Glutamatergic neuron (in vitro differentiated cells): ENCODE data around the gene FLOT1. TPM values are rescaled to one million over a fixed set of nuclear protein-coding genes. Genes with fewer than 3 reads are reported as not detected.
A peak's percentile ranks its signal among the peaks of the same experiment; 100 is the strongest.

Experiments used
- DNase-seq: peaks from one replicate; pipeline ENCODE4 v3.0.0; 2022
- H3K27ac Mint-ChIP-seq: one replicate; pipeline ENCODE4 v1.8.0; 2020; ENCODE audit warnings: mild to moderate bottlenecking, mixed read lengths, inconsistent platforms; ENCODE audit not compliant: unreplicated experiment
- H3K27me3 Mint-ChIP-seq: one replicate; pipeline ENCODE4 v1.8.0; 2020; ENCODE audit warnings: mild to moderate bottlenecking, moderate library complexity, mixed read lengths, inconsistent platforms; ENCODE audit not compliant: unreplicated experiment
- H3K36me3 Mint-ChIP-seq: one replicate; pipeline ENCODE4 v1.8.0; 2020; ENCODE audit warnings: mild to moderate bottlenecking, mixed read lengths, inconsistent platforms; ENCODE audit not compliant: unreplicated experiment
- H3K4me1 Mint-ChIP-seq: one replicate; pipeline ENCODE4 v1.8.0; 2020; ENCODE audit warnings: mild to moderate bottlenecking, low read depth, mixed read lengths, inconsistent platforms; ENCODE audit not compliant: unreplicated experiment
- H3K4me3 Mint-ChIP-seq: one replicate; pipeline ENCODE4 v1.8.0; 2020; ENCODE audit warnings: mild to moderate bottlenecking, mixed read lengths, inconsistent platforms; ENCODE audit not compliant: unreplicated experiment
- H3K9me3 Mint-ChIP-seq: one replicate; pipeline ENCODE4 v1.8.0; 2020; ENCODE audit warnings: mild to moderate bottlenecking, moderate library complexity, mixed read lengths, inconsistent platforms; ENCODE audit not compliant: unreplicated experiment
- total RNA-seq: library from RNA; stranded (reverse); fragmentation: NEBNext Ultra II Directional; extraction: Animal tissue kit (Norgen Biotek cat#: 25700); gene quantifications from one replicate; pipeline ENCODE4 v1.2.1, GENCODE V29; 2021; ENCODE audit not compliant: unreplicated experiment
- TF ChIP-seq, protein P1 (sequence below): fragments of 200-600 bp; sonication (generic); IDR thresholded peaks from one replicate; pipeline ENCODE4 v1.5.0; 2021; ENCODE audit not compliant: partially characterized antibody, unreplicated experiment

FLOT1 gene
- total RNA-seq, 1 donor from 2014 or later, result 191 TPM

DNA sequence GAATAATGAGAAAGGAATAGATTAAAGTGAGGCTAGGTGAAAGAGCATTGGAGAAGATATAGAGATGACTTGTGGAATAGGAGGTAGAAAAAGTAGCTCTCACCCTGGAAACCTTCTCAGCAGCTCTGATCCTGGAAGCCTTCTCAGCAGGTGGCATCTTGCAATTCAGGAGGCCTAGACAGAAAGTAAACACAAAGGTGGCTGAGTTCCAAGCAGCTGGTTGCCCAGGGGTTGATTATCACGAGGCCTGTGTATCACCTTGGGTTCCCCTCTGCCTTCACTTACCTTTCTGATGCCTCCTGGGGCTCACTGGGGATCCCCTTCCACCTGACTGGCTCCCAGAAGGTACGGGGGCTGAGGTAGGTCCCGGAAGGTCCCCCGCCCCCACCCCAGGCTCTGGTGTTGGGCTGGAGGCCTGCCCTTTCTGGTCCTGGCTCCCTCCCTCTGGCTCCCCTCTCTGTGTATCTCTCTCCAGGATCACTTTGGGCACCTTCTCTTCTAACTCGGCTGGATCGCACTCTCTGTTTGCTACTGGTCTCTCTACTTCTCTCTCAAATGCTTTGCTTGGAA, 35.1 kb downstream of the FLOT1 start:
- Mint-ChIP-seq H3K4me3 (peak overlapping the region; percentile 32), H3K9me3 (peaks cover 6% of the 10 kb centered on the region), H3K27ac (no peak overlapping the region), H3K27me3 (peaks cover 13% of the 10 kb centered on the region), H3K36me3 (peaks cover 9% of the 10 kb centered on the region), H3K4me1 (no peaks in the 10 kb centered on the region)
- DNase-seq, result no peak
- TF ChIP-seq, protein P1, sequence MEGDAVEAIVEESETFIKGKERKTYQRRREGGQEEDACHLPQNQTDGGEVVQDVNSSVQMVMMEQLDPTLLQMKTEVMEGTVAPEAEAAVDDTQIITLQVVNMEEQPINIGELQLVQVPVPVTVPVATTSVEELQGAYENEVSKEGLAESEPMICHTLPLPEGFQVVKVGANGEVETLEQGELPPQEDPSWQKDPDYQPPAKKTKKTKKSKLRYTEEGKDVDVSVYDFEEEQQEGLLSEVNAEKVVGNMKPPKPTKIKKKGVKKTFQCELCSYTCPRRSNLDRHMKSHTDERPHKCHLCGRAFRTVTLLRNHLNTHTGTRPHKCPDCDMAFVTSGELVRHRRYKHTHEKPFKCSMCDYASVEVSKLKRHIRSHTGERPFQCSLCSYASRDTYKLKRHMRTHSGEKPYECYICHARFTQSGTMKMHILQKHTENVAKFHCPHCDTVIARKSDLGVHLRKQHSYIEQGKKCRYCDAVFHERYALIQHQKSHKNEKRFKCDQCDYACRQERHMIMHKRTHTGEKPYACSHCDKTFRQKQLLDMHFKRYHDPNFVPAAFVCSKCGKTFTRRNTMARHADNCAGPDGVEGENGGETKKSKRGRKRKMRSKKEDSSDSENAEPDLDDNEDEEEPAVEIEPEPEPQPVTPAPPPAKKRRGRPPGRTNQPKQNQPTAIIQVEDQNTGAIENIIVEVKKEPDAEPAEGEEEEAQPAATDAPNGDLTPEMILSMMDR, result no peak

DNA sequence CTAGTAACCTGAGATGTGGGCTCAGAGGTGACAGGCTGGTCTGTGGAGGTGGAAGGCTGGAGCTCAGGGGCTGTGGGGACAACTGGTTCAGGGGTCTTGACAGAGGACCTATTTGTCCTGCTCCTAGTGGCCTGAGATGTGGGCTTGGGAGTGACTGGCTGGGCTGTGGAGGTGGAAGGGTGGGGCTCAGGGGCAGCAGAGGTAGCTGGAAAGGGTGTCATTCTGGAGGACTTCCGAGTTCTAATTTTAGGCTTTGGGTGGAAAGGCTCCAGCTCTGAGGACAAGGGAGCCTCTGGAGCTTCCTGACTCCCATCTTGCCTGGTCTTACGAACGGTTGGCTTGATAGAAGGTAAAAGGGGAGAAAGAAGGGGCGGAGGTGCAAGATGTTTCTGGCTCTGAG, 36.9 kb downstream of the FLOT1 start:
- H3K27me3 Mint-ChIP-seq, result peaks cover 8% of the 10 kb centered on the region
- H3K36me3 Mint-ChIP-seq, result peaks cover 9% of the 10 kb centered on the region
- H3K4me3 Mint-ChIP-seq, result no peak overlapping the region
- peaks cover 6% of the 10 kb centered on the region for H3K9me3 Mint-ChIP-seq
- H3K27ac Mint-ChIP-seq, result no peak overlapping the region
- TF ChIP-seq, protein P1, result no peak
- no peaks in the 10 kb centered on the region for H3K4me1 Mint-ChIP-seq
- no peak for DNase-seq

DNA sequence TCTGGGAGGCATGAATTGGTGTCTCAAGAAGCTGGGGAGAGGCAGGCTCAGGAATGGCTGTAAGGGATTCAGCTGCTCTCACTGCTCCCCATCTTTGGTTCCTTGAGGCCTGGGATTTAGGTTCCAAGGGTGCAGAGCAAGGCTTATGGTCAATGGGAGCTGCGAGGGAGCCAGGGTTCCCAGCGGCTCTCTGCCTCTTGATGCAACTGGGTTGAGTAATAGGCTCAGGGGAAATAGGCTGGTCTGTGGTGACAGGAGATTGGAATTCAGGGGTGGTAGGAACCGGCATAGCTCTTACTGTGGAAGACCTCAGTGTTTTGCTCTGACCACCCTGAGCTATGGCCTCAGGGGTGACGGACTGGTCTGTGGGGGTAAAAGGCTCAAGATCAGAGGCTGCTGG, 38.7 kb downstream of the FLOT1 start:
- no peak for DNase-seq
- H3K4me1 Mint-ChIP-seq, result no peaks in the 10 kb centered on the region
- H3K27me3 Mint-ChIP-seq, result peaks cover 8% of the 10 kb centered on the region
- no peak overlapping the region for H3K27ac Mint-ChIP-seq
- peaks cover 6% of the 10 kb centered on the region for H3K9me3 Mint-ChIP-seq
- no peak overlapping the region for H3K4me3 Mint-ChIP-seq
- TF ChIP-seq, protein P1, result no peak
- peaks cover 9% of the 10 kb centered on the region for H3K36me3 Mint-ChIP-seq

DNA sequence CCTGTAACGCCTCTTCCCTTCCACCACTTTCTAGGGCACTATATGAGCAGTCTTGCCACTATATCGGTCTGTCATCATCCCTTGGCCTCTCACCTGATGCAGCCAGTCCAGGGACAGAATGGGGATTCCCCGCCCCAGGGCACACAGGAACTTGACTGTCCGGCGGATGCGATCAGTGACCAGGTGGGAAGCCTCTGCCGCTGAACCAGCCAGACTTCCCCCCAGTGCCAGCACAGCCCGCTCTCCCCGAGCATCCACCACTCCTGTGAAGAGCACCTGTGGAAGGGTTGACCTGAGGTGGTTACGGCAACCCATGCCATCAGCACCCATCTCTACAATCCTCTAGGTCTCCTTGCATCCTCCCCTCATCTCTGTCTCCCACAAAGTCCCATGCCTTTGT, 39.5 kb downstream of the FLOT1 start:
- Mint-ChIP-seq H3K4me1 (no peaks in the 10 kb centered on the region), H3K36me3 (peaks cover 9% of the 10 kb centered on the region), H3K4me3 (no peak overlapping the region), H3K9me3 (peaks cover 6% of the 10 kb centered on the region), H3K27ac (no peak overlapping the region), H3K27me3 (peaks cover 8% of the 10 kb centered on the region)
- no peak for DNase-seq
- TF ChIP-seq, protein P1, result no peak

DNA sequence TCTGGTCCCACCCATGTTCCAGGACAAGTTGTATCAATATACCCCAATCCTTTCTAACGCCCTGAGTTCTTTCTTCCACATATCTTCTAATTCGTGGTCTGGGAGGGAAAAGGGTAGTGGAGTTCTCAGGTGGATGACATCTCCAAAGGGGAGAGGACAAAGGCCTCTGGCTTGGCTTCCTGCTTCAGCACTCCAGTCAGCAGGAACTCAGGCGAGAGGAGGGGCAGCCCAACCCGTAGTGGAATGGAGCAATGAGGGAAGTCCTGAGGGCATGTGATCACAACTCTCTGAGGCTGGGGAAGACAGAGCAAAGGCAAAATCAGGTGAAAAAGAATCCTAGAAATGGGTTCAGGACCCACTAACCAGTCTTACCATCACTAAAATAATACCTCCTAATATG, 42.1 kb downstream of the FLOT1 start:
- Mint-ChIP-seq H3K9me3 (peaks cover 6% of the 10 kb centered on the region), H3K4me1 (no peaks in the 10 kb centered on the region), H3K4me3 (no peak overlapping the region), H3K36me3 (peaks cover 5% of the 10 kb centered on the region), H3K27ac (peak overlapping the region; percentile 11), H3K27me3 (peaks cover 6% of the 10 kb centered on the region)
- DNase-seq, result no peak
- TF ChIP-seq, protein P1, result no peak
